ENCODE results near the gene PLEKHA6. TPM values are rescaled to one million over a fixed set of nuclear protein-coding genes. Genes with fewer than 3 reads are reported as not detected.

Gene PLEKHA6
- total RNA-seq, 1 experiment from 2014 or later = 2.1 TPM

- no peaks in the 10 kb centered on the region for H3K4me1 ChIP-seq (ENCODE audit: insufficient read depth, low read length)
- no peak overlapping the region for H3K14ac ChIP-seq (ENCODE audit: insufficient read depth, low read length)
- WGBS (ENCODE audit: extremely low coverage, insufficient read length, low lambda C conversion rate) = no CpG with 5 or more reads among the region's 4 CpGs
- Mint-ChIP-seq H3K4me3 (peak overlapping the region in 1 of 2 experiments; percentile 12; a peak in 1 of 5 replicates), H3K27me3 (ENCODE audit: low read depth) (no peaks in the 10 kb centered on the region), H3K9me3 (no peaks in the 10 kb centered on the region), H3K27ac (no peak overlapping the region), H3K4me1 (peaks cover 4 to 7% of the 10 kb centered on the region in 2 experiments), H3K36me3 (ENCODE audit: insufficient read depth in 1 of 3, low read depth in 3 of 3) (peaks cover 10 to 59% (median 37%) of the 10 kb centered on the region in 3 experiments; a peak in 6 of 7 replicates)
- H3K79me1 ChIP-seq (ENCODE audit: insufficient read depth, low read depth, low read length, poor library complexity, severe bottlenecking) = peaks cover 3% of the 10 kb centered on the region
- H3K23ac ChIP-seq (ENCODE audit: insufficient read length, low read depth, low read length) = no peak overlapping the region
- no peak overlapping the region for H3K4me2 ChIP-seq (ENCODE audit: insufficient read depth, insufficient read length, low read length)
- TF ChIP-seq CTCF (conservative IDR thresholded peaks at IDR 0.05) = no peak
- peaks cover 9% of the 10 kb centered on the region for H3K79me2 ChIP-seq (ENCODE audit: insufficient read depth, low read length)
- no peak overlapping the region for H4K91ac ChIP-seq (ENCODE audit: insufficient read length, low read depth, low read length)
- no peak overlapping the region for H2BK120ac ChIP-seq (ENCODE audit: low read depth, low read length, poor library complexity, severe bottlenecking)
- H3K27ac ChIP-seq (ENCODE audit: insufficient read length, low read depth, low read length) = no peak overlapping the region
- H2BK12ac ChIP-seq (ENCODE audit: insufficient read length, low read depth, low read length) = no peak overlapping the region
- H2BK5ac ChIP-seq (ENCODE audit: insufficient read length, low read length) = no peak overlapping the region
- no peak for DNase-seq
- H3T11ph ChIP-seq (ENCODE audit: low read length) = no peak overlapping the region
- H2BK15ac ChIP-seq (ENCODE audit: low read depth, low read length) = no peak overlapping the region
- no peak overlapping the region for H2AFZ ChIP-seq (ENCODE audit: low read length)
- H3K56ac ChIP-seq (ENCODE audit: insufficient read length, low read depth, low read length) = no peak overlapping the region
- no peak overlapping the region for H2BK20ac ChIP-seq (ENCODE audit: low read depth, low read length, poor library complexity, severe bottlenecking)
- no peak overlapping the region for H2AK5ac ChIP-seq (ENCODE audit: insufficient read length, low read length)
- H3K27me3 ChIP-seq (ENCODE audit: insufficient read depth, low read length) = no peaks in the 10 kb centered on the region
- no peak overlapping the region for H3K4ac ChIP-seq (ENCODE audit: low read depth, low read length)
- H4K20me1 ChIP-seq (ENCODE audit: control insufficient read depth, insufficient read depth, insufficient read length) = no peaks in the 10 kb centered on the region
- H3K9me3 ChIP-seq (ENCODE audit: control insufficient read depth, low read depth, low read length) = no peaks in the 10 kb centered on the region
- no peaks in the 10 kb centered on the region for H3K23me2 ChIP-seq (ENCODE audit: insufficient read length, low read depth, low read length, poor library complexity, severe bottlenecking)
- H3K18ac ChIP-seq (ENCODE audit: insufficient read length, low read depth, low read length) = no peak overlapping the region
- no peak overlapping the region for H3K9ac ChIP-seq (ENCODE audit: extremely low read depth, insufficient read length, low read length)
- no peak overlapping the region for H4K8ac ChIP-seq (replicated peaks; ENCODE audit: insufficient read length, low read depth, low read length)
- no peak overlapping the region for H4K5ac ChIP-seq (ENCODE audit: insufficient read length, low read depth, low read length)
These were observed 42.7 kb upstream of the PLEKHA6 start for GRCh38 chr1:204402391-204402790.
